Stimulated activated naive B cell treated with anti-CD40 and anti-IgM and Interleukin-4, amounts not matched to agents 10 μg/mL and 1 μg/mL and 100 μg/mL, for 72 hours (primary cell): ENCODE results near the gene CYTIP.
"Not testable (repeated sequence)": the region's sequence is repeated elsewhere in the genome, so short reads cannot be mapped to it uniquely, and the experiment has no call there.

Source experiments
- ATAC-seq, 2 donors: fragments of 150-1000 bp; cut with Tn5 transposase; replicated peaks; 2 replicates each; pipeline ENCODE4 v1.10.0; 2021; ENCODE audit warnings: moderate library complexity in 1 of 2
- DNase-seq: peaks from one replicate; pipeline ENCODE4 v3.0.0; 2021
- H3K27ac Mint-ChIP-seq: one replicate; pipeline ENCODE4 v1.8.0; 2022; ENCODE audit warnings: mild to moderate bottlenecking, mixed read lengths
- H3K27me3 Mint-ChIP-seq, 2 donors: one replicate each; pipeline ENCODE4 v1.8.0; 2022; ENCODE audit warnings: mixed read lengths in 2 of 2
- H3K36me3 Mint-ChIP-seq, 2 donors: one replicate each; pipeline ENCODE4 v1.8.0; 2022; ENCODE audit warnings: mixed read lengths in 2 of 2, mild to moderate bottlenecking in 1 of 2
- H3K4me1 Mint-ChIP-seq, 2 donors: one replicate each; pipeline ENCODE4 v1.8.0; 2022; ENCODE audit warnings: mixed read lengths in 2 of 2, mild to moderate bottlenecking in 1 of 2
- H3K4me3 Mint-ChIP-seq, 2 donors: one replicate each; pipeline ENCODE4 v1.8.0; 2022; ENCODE audit warnings: mild to moderate bottlenecking in 2 of 2, mixed read lengths in 2 of 2, moderate library complexity in 1 of 2
- H3K9me3 Mint-ChIP-seq, 2 donors: one replicate each; pipeline ENCODE4 v1.8.0; 2022; ENCODE audit warnings: mixed read lengths in 2 of 2, mild to moderate bottlenecking in 1 of 2

Gene CYTIP

GRCh38 chr2:157402801-157403485 is 40.9 kb downstream of the CYTIP start:
- Mint-ChIP-seq H3K27ac (peak overlapping the region; percentile 59), H3K9me3 (peaks cover 10 to 18% of the 10 kb centered on the region in 2 donors), H3K36me3 (peaks cover 42 to 59% of the 10 kb centered on the region in 2 donors), H3K4me1 (peaks cover 27 to 52% of the 10 kb centered on the region in 2 donors)
- H3K27me3 Mint-ChIP-seq, ATAC-seq, DNase-seq, H3K4me3 Mint-ChIP-seq: not testable (repeated sequence)

GRCh38 chr2:157395811-157396210 is 48.1 kb downstream of the CYTIP start:
- Mint-ChIP-seq H3K9me3 (peaks cover 0 to 12% of the 10 kb centered on the region in 2 donors), H3K4me1 (peaks cover 2 to 3% of the 10 kb centered on the region in 2 donors), H3K27me3 (no peaks in the 10 kb centered on the region), H3K4me3 (no peak overlapping the region), H3K36me3 (peaks cover 19 to 33% of the 10 kb centered on the region in 2 donors), H3K27ac (no peak overlapping the region)
- ATAC-seq (no peak), DNase-seq (no peak)

GRCh38 chr2:157394928-157395327 is 49.0 kb downstream of the CYTIP start:
- Mint-ChIP-seq H3K9me3 (peaks cover 0 to 16% of the 10 kb centered on the region in 2 donors), H3K36me3 (peaks cover 15 to 33% of the 10 kb centered on the region in 2 donors), H3K4me1 (no peaks in the 10 kb centered on the region), H3K27me3 (no peaks in the 10 kb centered on the region), H3K4me3 (no peak overlapping the region), H3K27ac (no peak overlapping the region)
- no peak for DNase-seq
- ATAC-seq = no peak

GRCh38 chr2:157393348-157393747 is 50.5 kb downstream of the CYTIP start:
- Mint-ChIP-seq H3K27ac (no peak overlapping the region), H3K27me3 (no peaks in the 10 kb centered on the region), H3K36me3 (peaks cover 12 to 27% of the 10 kb centered on the region in 2 donors), H3K4me3 (no peak overlapping the region), H3K9me3 (peaks cover 5 to 8% of the 10 kb centered on the region in 2 donors), H3K4me1 (peaks cover 0 to 6% of the 10 kb centered on the region in 2 donors)
- ATAC-seq (no peak), DNase-seq (no peak)

- no peak overlapping the region for H3K4me3 Mint-ChIP-seq
- H3K36me3 Mint-ChIP-seq = peaks cover 14 to 32% of the 10 kb centered on the region in 2 donors
- H3K4me1 Mint-ChIP-seq = peaks cover 10 to 29% of the 10 kb centered on the region in 2 donors
- DNase-seq = no peak
- ATAC-seq = no peak
- no peak overlapping the region for H3K27ac Mint-ChIP-seq
- no peaks in the 10 kb centered on the region for H3K27me3 Mint-ChIP-seq
- peaks cover 12% of the 10 kb centered on the region in 2 donors for H3K9me3 Mint-ChIP-seq
These were observed 55.1 kb downstream of the CYTIP start for GRCh38 chr2:157388827-157389226.

- peaks cover 11 to 12% of the 10 kb centered on the region in 2 donors for H3K9me3 Mint-ChIP-seq
- DNase-seq (no peak), ATAC-seq (peak in 1 of 2 donors; percentile 47)
- H3K4me3 Mint-ChIP-seq = no peak overlapping the region
- H3K27me3 Mint-ChIP-seq = no peaks in the 10 kb centered on the region
- peaks cover 13 to 28% of the 10 kb centered on the region in 2 donors for H3K36me3 Mint-ChIP-seq
- H3K4me1 Mint-ChIP-seq = peaks cover 12 to 33% of the 10 kb centered on the region in 2 donors
- peak overlapping the region; percentile 10 for H3K27ac Mint-ChIP-seq
These were observed 57.1 kb downstream of the CYTIP start for GRCh38 chr2:157386747-157387146.

GRCh38 chr2:157386247-157386646 is 57.6 kb downstream of the CYTIP start:
- Mint-ChIP-seq H3K9me3 (peaks cover 9 to 12% of the 10 kb centered on the region in 2 donors), H3K27me3 (no peaks in the 10 kb centered on the region), H3K36me3 (peaks cover 10 to 27% of the 10 kb centered on the region in 2 donors), H3K4me1 (peaks cover 14 to 38% of the 10 kb centered on the region in 2 donors), H3K27ac (no peak overlapping the region), H3K4me3 (no peak overlapping the region)
- ATAC-seq (peak; percentile 56 to 59), DNase-seq (no peak)

- Mint-ChIP-seq H3K9me3 (peaks cover 17 to 20% of the 10 kb centered on the region in 2 donors), H3K27ac (no peak overlapping the region), H3K27me3 (no peaks in the 10 kb centered on the region), H3K4me1 (peaks cover 8 to 24% of the 10 kb centered on the region in 2 donors), H3K4me3 (no peak overlapping the region), H3K36me3 (peaks cover 30 to 35% of the 10 kb centered on the region in 2 donors)
- no peak for DNase-seq
- no peak for ATAC-seq
These were observed 66.0 kb downstream of the CYTIP start for GRCh38 chr2:157377861-157378260.

- H3K4me3 Mint-ChIP-seq = no peak overlapping the region
- no peaks in the 10 kb centered on the region for H3K27me3 Mint-ChIP-seq
- peaks cover 17 to 20% of the 10 kb centered on the region in 2 donors for H3K9me3 Mint-ChIP-seq
- H3K27ac Mint-ChIP-seq = peak overlapping the region; percentile 56
- H3K4me1 Mint-ChIP-seq = peaks cover 4 to 14% of the 10 kb centered on the region in 2 donors
- ATAC-seq = no peak
- H3K36me3 Mint-ChIP-seq = peaks cover 24 to 31% of the 10 kb centered on the region in 2 donors
- no peak for DNase-seq
These were observed 67.8 kb downstream of the CYTIP start for GRCh38 chr2:157376041-157376440.

GRCh38 chr2:157375384-157375783 is 68.5 kb downstream of the CYTIP start:
- peaks cover 4 to 9% of the 10 kb centered on the region in 2 donors for H3K4me1 Mint-ChIP-seq
- no peak for ATAC-seq
- H3K27ac Mint-ChIP-seq = no peak overlapping the region
- no peak overlapping the region for H3K4me3 Mint-ChIP-seq
- H3K27me3 Mint-ChIP-seq = no peaks in the 10 kb centered on the region
- H3K9me3 Mint-ChIP-seq = peaks cover 17 to 19% of the 10 kb centered on the region in 2 donors
- peaks cover 24 to 30% of the 10 kb centered on the region in 2 donors for H3K36me3 Mint-ChIP-seq
- DNase-seq = no peak

GRCh38 chr2:157368508-157368907 is 75.4 kb downstream of the CYTIP start:
- H3K36me3 Mint-ChIP-seq, DNase-seq, ATAC-seq, H3K4me3 Mint-ChIP-seq, H3K27ac Mint-ChIP-seq, H3K9me3 Mint-ChIP-seq, H3K27me3 Mint-ChIP-seq: not testable (repeated sequence)
- peaks cover 14 to 19% of the 10 kb centered on the region in 2 donors for H3K4me1 Mint-ChIP-seq

GRCh38 chr2:157367704-157368103 is 76.2 kb downstream of the CYTIP start:
- Mint-ChIP-seq H3K27me3 (no peaks in the 10 kb centered on the region), H3K27ac (no peak overlapping the region), H3K9me3 (peaks cover 4 to 8% of the 10 kb centered on the region in 2 donors), H3K4me1 (peaks cover 16 to 27% of the 10 kb centered on the region in 2 donors), H3K36me3 (peaks cover 3 to 14% of the 10 kb centered on the region in 2 donors), H3K4me3 (no peak overlapping the region)
- DNase-seq (no peak), ATAC-seq (no peak)
